C4-2B (cell line): Measurements from ENCODE around the gene HPF1.
"Not testable (repeated sequence)": the region's sequence is repeated elsewhere in the genome, so short reads cannot be mapped to it uniquely, and the experiment has no call there.

Source experiments
- ZFX ChIP-seq: fragments of 450-650 bp; IDR thresholded peaks from 2 replicates; pipeline ENCODE4 v1.6.1; 2017
- TF ChIP-seq, protein P1 (sequence below): fragments of 450-650 bp; conservative IDR thresholded peaks from 2 replicates; pipeline ENCODE4 v1.5.1; 2017; ENCODE audit warnings: mild to moderate bottlenecking

- TF ChIP-seq, protein P1, sequence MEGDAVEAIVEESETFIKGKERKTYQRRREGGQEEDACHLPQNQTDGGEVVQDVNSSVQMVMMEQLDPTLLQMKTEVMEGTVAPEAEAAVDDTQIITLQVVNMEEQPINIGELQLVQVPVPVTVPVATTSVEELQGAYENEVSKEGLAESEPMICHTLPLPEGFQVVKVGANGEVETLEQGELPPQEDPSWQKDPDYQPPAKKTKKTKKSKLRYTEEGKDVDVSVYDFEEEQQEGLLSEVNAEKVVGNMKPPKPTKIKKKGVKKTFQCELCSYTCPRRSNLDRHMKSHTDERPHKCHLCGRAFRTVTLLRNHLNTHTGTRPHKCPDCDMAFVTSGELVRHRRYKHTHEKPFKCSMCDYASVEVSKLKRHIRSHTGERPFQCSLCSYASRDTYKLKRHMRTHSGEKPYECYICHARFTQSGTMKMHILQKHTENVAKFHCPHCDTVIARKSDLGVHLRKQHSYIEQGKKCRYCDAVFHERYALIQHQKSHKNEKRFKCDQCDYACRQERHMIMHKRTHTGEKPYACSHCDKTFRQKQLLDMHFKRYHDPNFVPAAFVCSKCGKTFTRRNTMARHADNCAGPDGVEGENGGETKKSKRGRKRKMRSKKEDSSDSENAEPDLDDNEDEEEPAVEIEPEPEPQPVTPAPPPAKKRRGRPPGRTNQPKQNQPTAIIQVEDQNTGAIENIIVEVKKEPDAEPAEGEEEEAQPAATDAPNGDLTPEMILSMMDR = not testable (repeated sequence)
- not testable (repeated sequence) for TF ChIP-seq ZFX
These were observed 13.9 kb upstream of the HPF1 start for GRCh38 chr4:169771556-169772080.
